SKM-1 treated with dmso at 0.1 percent for 144 hours (cell line): ENCODE data around the gene CRYBB2.
"Not testable (repeated sequence)": the region's sequence is repeated elsewhere in the genome, so short reads cannot be mapped to it uniquely, and the experiment has no call there.

ENCODE experiments used
- DNase-seq: peaks from one replicate; lab custom pipeline; 2025; ENCODE audit not compliant: unreplicated experiment; lab: John Stamatoyannopoulos, UW

Gene CRYBB2

GRCh38 chr22:25219211-25219689, at the start of gene CRYBB2:
Gene CRYBB2 (plus strand): TSS chr22:25219639. CDS start chr22:25221430, 1,791 bp downstream.
- no peak for DNase-seq

GRCh38 chr22:25170426-25170980, 48.9 kb upstream of the CRYBB2 start:
- no peak for DNase-seq

- no peak for DNase-seq
Observed at GRCh38 chr22:25172153-25172552, 47.3 kb upstream of the CRYBB2 start.

- no peak for DNase-seq
Observed at GRCh38 chr22:25174156-25174887, 45.1 kb upstream of the CRYBB2 start.

GRCh38 chr22:25174888-25175411, 44.5 kb upstream of the CRYBB2 start:
- no peak for DNase-seq

- DNase-seq, result no peak
Observed at GRCh38 chr22:25176175-25176574, 43.3 kb upstream of the CRYBB2 start.

GRCh38 chr22:25176799-25177198, 42.6 kb upstream of the CRYBB2 start:
- DNase-seq, result no peak

- DNase-seq, result no peak
Observed at GRCh38 chr22:25177226-25177625, 42.2 kb upstream of the CRYBB2 start.

- no peak for DNase-seq
Observed at GRCh38 chr22:25177895-25178294, 41.5 kb upstream of the CRYBB2 start.

- DNase-seq, result not testable (repeated sequence)
Observed at GRCh38 chr22:25178348-25178747, 41.1 kb upstream of the CRYBB2 start.

- DNase-seq, result not testable (repeated sequence)
Observed at GRCh38 chr22:25178869-25179631, 40.4 kb upstream of the CRYBB2 start.

GRCh38 chr22:25182131-25183110, 37.0 kb upstream of the CRYBB2 start:
- DNase-seq, result no peak

- no peak for DNase-seq
Observed at GRCh38 chr22:25183949-25184619, 35.4 kb upstream of the CRYBB2 start.

- no peak for DNase-seq
Observed at GRCh38 chr22:25186140-25186539, 33.3 kb upstream of the CRYBB2 start.

GRCh38 chr22:25187469-25187868, 32.0 kb upstream of the CRYBB2 start:
- no peak for DNase-seq

GRCh38 chr22:25192406-25192805, 27.0 kb upstream of the CRYBB2 start:
- DNase-seq, result no peak

- no peak for DNase-seq
Observed at GRCh38 chr22:25193130-25193529, 26.3 kb upstream of the CRYBB2 start.

GRCh38 chr22:25193548-25193947, 25.9 kb upstream of the CRYBB2 start:
- no peak for DNase-seq

GRCh38 chr22:25196326-25196725, 23.1 kb upstream of the CRYBB2 start:
- no peak for DNase-seq

- no peak for DNase-seq
Observed at GRCh38 chr22:25197340-25197739, 22.1 kb upstream of the CRYBB2 start.
